WTC11 (cell line): ENCODE results near the gene BTBD19. TPM values are rescaled to one million over a fixed set of nuclear protein-coding genes. Genes with fewer than 3 reads are reported as not detected.

ENCODE experiments used
- ATAC-seq: fragments of 200-7000 bp; cut with Tn5 transposase; 2 replicates; pipeline ENCODE4 v1.10.0; 2021; ENCODE audit warnings: mild to moderate bottlenecking, moderate library complexity
- CTCF ChIA-PET: fragments of 300-600 bp; sonication (Branson Sonifier 250); formaldehyde crosslinking; loops from one replicate; lab custom pipeline; 2021; ENCODE audit warnings: antibody characterized with exemption; lab: Charles Lee
- POLR2A ChIA-PET: fragments of 350-600 bp; sonication (Branson Sonifier 250); formaldehyde crosslinking; loops from one replicate; lab custom pipeline; 2021; ENCODE audit warnings: antibody characterized with exemption; lab: Charles Lee
- DNase-seq: peaks from one replicate; pipeline ENCODE4 v3.0.0; 2021; ENCODE audit warnings: low spot score
- H3K27ac Mint-ChIP-seq: 2 replicates; pipeline ENCODE4 v1.8.0; 2021; ENCODE audit warnings: mixed read lengths
- H3K27me3 Mint-ChIP-seq: 2 replicates; pipeline ENCODE4 v1.8.0; 2021; ENCODE audit warnings: low read depth, mild to moderate bottlenecking, moderate library complexity, mixed read lengths
- H3K36me3 Mint-ChIP-seq: 2 replicates; pipeline ENCODE4 v1.8.0; 2021; ENCODE audit warnings: mixed read lengths
- H3K4me1 Mint-ChIP-seq: 2 replicates; pipeline ENCODE4 v1.8.0; 2022; ENCODE audit warnings: mixed read lengths
- H3K4me3 Mint-ChIP-seq: 2 replicates; pipeline ENCODE4 v1.8.0; 2021; ENCODE audit warnings: mild to moderate bottlenecking, moderate library complexity, mixed read lengths
- H3K9me3 Mint-ChIP-seq: 2 replicates; pipeline ENCODE4 v1.8.0; 2021; ENCODE audit warnings: mixed read lengths
- E2F5 ChIP-seq: sonication (generic); formaldehyde crosslinking; IDR thresholded peaks from 2 replicates; pipeline ENCODE4 v1.8.1; 2022; ENCODE audit warnings: mild to moderate bottlenecking, moderate library complexity, missing genetic modification reagents
- ELF4 ChIP-seq: sonication (generic); formaldehyde crosslinking; IDR thresholded peaks from 2 replicates; pipeline ENCODE4 v1.8.1; 2022; ENCODE audit warnings: low read depth, mild to moderate bottlenecking, moderate library complexity, missing genetic modification reagents
- FOXK1 ChIP-seq: sonication (generic); formaldehyde crosslinking; IDR thresholded peaks from 2 replicates; pipeline ENCODE4 v1.8.0; 2022; ENCODE audit warnings: mild to moderate bottlenecking, moderate library complexity, missing genetic modification reagents
- FOXP4 ChIP-seq: sonication (generic); formaldehyde crosslinking; IDR thresholded peaks from 2 replicates; pipeline ENCODE4 v1.8.0; 2022; ENCODE audit warnings: mild to moderate bottlenecking, missing genetic modification reagents
- GABPB1 ChIP-seq: sonication (generic); formaldehyde crosslinking; IDR thresholded peaks from 2 replicates; pipeline ENCODE4 v1.8.1; 2023; ENCODE audit warnings: mild to moderate bottlenecking, missing genetic modification reagents
- GRHL2 ChIP-seq: fragments of 250-450 bp; sonication (Bioruptor Pico); IDR thresholded peaks from 2 replicates; pipeline ENCODE4 v1.8.0; 2022; ENCODE audit warnings: mild to moderate bottlenecking, moderate library complexity; ENCODE audit not compliant: insufficient replicate concordance, severe bottlenecking
- IRF2 ChIP-seq: sonication (generic); formaldehyde crosslinking; IDR thresholded peaks from 2 replicates; pipeline ENCODE4 v1.8.0; 2022; ENCODE audit warnings: low read depth, missing genetic modification reagents, borderline replicate concordance
- KAT7 ChIP-seq: sonication (generic); formaldehyde crosslinking; IDR thresholded peaks from 2 replicates; pipeline ENCODE4 v1.8.1; 2023; ENCODE audit warnings: missing genetic modification reagents, mild to moderate bottlenecking, borderline replicate concordance
- MAX ChIP-seq: sonication (generic); formaldehyde crosslinking; IDR thresholded peaks from 2 replicates; pipeline ENCODE4 v1.8.0; 2022; ENCODE audit warnings: mild to moderate bottlenecking, missing genetic modification reagents
- MYBL2 ChIP-seq: sonication (generic); formaldehyde crosslinking; IDR thresholded peaks from 2 replicates; pipeline ENCODE4 v1.8.1; 2023; ENCODE audit warnings: mild to moderate bottlenecking, moderate library complexity, missing genetic modification reagents
- NR3C1 ChIP-seq: sonication (generic); formaldehyde crosslinking; conservative IDR thresholded peaks from 2 replicates; pipeline ENCODE4 v1.8.1; 2023; ENCODE audit warnings: low read depth, mild to moderate bottlenecking, missing genetic modification reagents
- PRRX2 ChIP-seq: fragments of 250-450 bp; sonication (Bioruptor Pico); IDR thresholded peaks from 2 replicates; pipeline ENCODE4 v1.8.0; 2021; ENCODE audit warnings: mild to moderate bottlenecking
- ZBTB21 ChIP-seq: sonication (generic); formaldehyde crosslinking; IDR thresholded peaks from 2 replicates; pipeline ENCODE4 v1.8.1; 2023; ENCODE audit warnings: mild to moderate bottlenecking, missing genetic modification reagents, borderline replicate concordance
- ZNF423 ChIP-seq: fragments of 250-450 bp; sonication (Bioruptor Pico); IDR thresholded peaks from 2 replicates; pipeline ENCODE4 v2.1.2; 2022; ENCODE audit warnings: mild to moderate bottlenecking, moderate library complexity
- total RNA-seq: library from RNA; stranded (reverse); gene quantifications from 3 replicates; pipeline ENCODE4 v1.2.3, GENCODE V29; 2021
- TF ChIP-seq, protein P1 (sequence below): sonication (generic); formaldehyde crosslinking; IDR thresholded peaks from 2 replicates; pipeline ENCODE4 v1.8.1; 2023; ENCODE audit warnings: mild to moderate bottlenecking, missing genetic modification reagents, moderate library complexity
- TF ChIP-seq, protein P2 (sequence below): sonication (generic); formaldehyde crosslinking; IDR thresholded peaks from 2 replicates; pipeline ENCODE4 v1.8.1; 2022; ENCODE audit warnings: low read depth, mild to moderate bottlenecking, moderate library complexity, missing genetic modification reagents, borderline replicate concordance
- TF ChIP-seq, protein P3 (sequence below): sonication (generic); formaldehyde crosslinking; IDR thresholded peaks from 2 replicates; pipeline ENCODE4 v1.8.1; 2022; ENCODE audit warnings: mild to moderate bottlenecking, missing genetic modification reagents, moderate library complexity, borderline replicate concordance
- TF ChIP-seq, protein P4 (sequence below): fragments of 250-450 bp; sonication (Bioruptor Pico); IDR thresholded peaks from 2 replicates; pipeline ENCODE4 v2.1.2; 2022; ENCODE audit warnings: mild to moderate bottlenecking, moderate library complexity

Gene BTBD19
- total RNA-seq, 1 experiment from 2014 or later = 1.7 TPM

DNA sequence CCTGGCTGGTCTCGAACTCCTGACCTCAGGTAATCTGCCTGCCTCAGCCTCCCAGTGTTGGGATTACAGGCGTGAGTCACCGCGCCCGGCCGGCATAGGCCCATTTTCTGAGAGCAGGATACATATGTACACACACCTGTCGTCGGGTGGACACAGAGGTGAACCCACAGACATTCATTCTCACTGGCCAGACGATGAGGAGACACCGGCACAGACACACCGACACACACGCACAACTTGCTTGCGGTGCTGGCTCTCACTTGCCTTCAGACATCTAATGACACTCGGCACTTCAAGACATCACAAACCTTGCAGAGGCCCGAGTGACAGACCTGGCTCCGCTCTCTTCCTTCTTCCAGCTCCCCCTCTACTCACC is 34.2 kb downstream of the BTBD19 start:
- DNase-seq = no peak
- Mint-ChIP-seq H3K4me3 (peak overlapping the region; percentile 67), H3K27me3 (peaks cover 29% of the 10 kb centered on the region), H3K4me1 (peaks cover 4% of the 10 kb centered on the region; the same call in 1 of the 2 replicates), H3K36me3 (no peaks in the 10 kb centered on the region), H3K9me3 (no peaks in the 10 kb centered on the region), H3K27ac (no peak overlapping the region)
- POLR2A ChIA-PET = interaction anchor here (1.6 to 1.8 kb wide), 2 partner anchors 120 to 169 kb away, joined by 3 to 8 read pairs; partner anchors contain the start of genes HECTD3 and UROD
- CTCF ChIA-PET = interaction anchor here (0.8 to 1.9 kb wide), 8 partner anchors 15 to 461 kb away, joined by 3 to 11 read pairs (median 4); partner anchors contain the start of genes PLK3 and RNU5D-1
- TF ChIP-seq, protein P1, sequence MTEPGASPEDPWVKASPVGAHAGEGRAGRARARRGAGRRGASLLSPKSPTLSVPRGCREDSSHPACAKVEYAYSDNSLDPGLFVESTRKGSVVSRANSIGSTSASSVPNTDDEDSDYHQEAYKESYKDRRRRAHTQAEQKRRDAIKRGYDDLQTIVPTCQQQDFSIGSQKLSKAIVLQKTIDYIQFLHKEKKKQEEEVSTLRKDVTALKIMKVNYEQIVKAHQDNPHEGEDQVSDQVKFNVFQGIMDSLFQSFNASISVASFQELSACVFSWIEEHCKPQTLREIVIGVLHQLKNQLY (CRISPR knock-in tag) = no peak
- TF ChIP-seq GABPB1 (CRISPR knock-in tag) (no peak), MAX (CRISPR knock-in tag) (no peak), KAT7 (CRISPR knock-in tag) (no peak), IRF2 (CRISPR knock-in tag) (no peak), ZNF423 (CRISPR knock-in tag) (no peak), E2F5 (CRISPR knock-in tag) (no peak), MYBL2 (CRISPR knock-in tag) (no peak), ELF4 (CRISPR knock-in tag) (no peak), GRHL2 (CRISPR knock-in tag) (no peak), ZBTB21 (CRISPR knock-in tag) (no peak), PRRX2 (CRISPR knock-in tag) (no peak), FOXK1 (CRISPR knock-in tag) (no peak), FOXP4 (no peak), NR3C1 (CRISPR knock-in tag) (no peak)
- TF ChIP-seq, protein P2, sequence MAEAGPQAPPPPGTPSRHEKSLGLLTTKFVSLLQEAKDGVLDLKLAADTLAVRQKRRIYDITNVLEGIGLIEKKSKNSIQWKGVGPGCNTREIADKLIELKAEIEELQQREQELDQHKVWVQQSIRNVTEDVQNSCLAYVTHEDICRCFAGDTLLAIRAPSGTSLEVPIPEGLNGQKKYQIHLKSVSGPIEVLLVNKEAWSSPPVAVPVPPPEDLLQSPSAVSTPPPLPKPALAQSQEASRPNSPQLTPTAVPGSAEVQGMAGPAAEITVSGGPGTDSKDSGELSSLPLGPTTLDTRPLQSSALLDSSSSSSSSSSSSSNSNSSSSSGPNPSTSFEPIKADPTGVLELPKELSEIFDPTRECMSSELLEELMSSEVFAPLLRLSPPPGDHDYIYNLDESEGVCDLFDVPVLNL (CRISPR knock-in tag) = no peak
- TF ChIP-seq, protein P3, sequence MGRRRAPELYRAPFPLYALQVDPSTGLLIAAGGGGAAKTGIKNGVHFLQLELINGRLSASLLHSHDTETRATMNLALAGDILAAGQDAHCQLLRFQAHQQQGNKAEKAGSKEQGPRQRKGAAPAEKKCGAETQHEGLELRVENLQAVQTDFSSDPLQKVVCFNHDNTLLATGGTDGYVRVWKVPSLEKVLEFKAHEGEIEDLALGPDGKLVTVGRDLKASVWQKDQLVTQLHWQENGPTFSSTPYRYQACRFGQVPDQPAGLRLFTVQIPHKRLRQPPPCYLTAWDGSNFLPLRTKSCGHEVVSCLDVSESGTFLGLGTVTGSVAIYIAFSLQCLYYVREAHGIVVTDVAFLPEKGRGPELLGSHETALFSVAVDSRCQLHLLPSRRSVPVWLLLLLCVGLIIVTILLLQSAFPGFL (CRISPR knock-in tag) = no peak
- TF ChIP-seq, protein P4, sequence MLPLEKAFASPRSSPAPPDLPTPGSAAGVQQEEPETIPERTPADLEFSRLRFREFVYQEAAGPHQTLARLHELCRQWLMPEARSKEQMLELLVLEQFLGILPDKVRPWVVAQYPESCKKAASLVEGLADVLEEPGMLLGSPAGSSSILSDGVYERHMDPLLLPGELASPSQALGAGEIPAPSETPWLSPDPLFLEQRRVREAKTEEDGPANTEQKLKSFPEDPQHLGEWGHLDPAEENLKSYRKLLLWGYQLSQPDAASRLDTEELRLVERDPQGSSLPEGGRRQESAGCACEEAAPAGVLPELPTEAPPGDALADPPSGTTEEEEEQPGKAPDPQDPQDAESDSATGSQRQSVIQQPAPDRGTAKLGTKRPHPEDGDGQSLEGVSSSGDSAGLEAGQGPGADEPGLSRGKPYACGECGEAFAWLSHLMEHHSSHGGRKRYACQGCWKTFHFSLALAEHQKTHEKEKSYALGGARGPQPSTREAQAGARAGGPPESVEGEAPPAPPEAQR (CRISPR knock-in tag) = no peak
- peak; percentile 35 for ATAC-seq
